Left lobe of liver (tissue), 2 donors: ENCODE measurements around the gene SFSWAP. TPM values are rescaled to one million over a fixed set of nuclear protein-coding genes. Genes with fewer than 3 reads are reported as not detected.
"Not testable (repeated sequence)": the region's sequence is repeated elsewhere in the genome, so short reads cannot be mapped to it uniquely, and the experiment has no call there.

ENCODE experiments used
- ATAC-seq: fragments of 200-7000 bp; cut with Tn5 transposase; one replicate; pipeline ENCODE4 v1.9.1; 2020; ENCODE audit warnings: mild to moderate bottlenecking, moderate library complexity
- DNase-seq: peaks from one replicate; pipeline ENCODE4 v3.0.0-alpha.2; 2020; ENCODE audit warnings: low spot score
- total RNA-seq: library from RNA; stranded (reverse); gene quantifications from one replicate; pipeline ENCODE4 v1.2.1, GENCODE V29; 2021
- donor health status: DM: no; HTN: no; CAD: no; lungs with moderate emphysema.
- donor health status: DM: no; HTN: yes; CAD: no.

The SFSWAP gene
- total RNA-seq: 15.7 TPM

DNA sequence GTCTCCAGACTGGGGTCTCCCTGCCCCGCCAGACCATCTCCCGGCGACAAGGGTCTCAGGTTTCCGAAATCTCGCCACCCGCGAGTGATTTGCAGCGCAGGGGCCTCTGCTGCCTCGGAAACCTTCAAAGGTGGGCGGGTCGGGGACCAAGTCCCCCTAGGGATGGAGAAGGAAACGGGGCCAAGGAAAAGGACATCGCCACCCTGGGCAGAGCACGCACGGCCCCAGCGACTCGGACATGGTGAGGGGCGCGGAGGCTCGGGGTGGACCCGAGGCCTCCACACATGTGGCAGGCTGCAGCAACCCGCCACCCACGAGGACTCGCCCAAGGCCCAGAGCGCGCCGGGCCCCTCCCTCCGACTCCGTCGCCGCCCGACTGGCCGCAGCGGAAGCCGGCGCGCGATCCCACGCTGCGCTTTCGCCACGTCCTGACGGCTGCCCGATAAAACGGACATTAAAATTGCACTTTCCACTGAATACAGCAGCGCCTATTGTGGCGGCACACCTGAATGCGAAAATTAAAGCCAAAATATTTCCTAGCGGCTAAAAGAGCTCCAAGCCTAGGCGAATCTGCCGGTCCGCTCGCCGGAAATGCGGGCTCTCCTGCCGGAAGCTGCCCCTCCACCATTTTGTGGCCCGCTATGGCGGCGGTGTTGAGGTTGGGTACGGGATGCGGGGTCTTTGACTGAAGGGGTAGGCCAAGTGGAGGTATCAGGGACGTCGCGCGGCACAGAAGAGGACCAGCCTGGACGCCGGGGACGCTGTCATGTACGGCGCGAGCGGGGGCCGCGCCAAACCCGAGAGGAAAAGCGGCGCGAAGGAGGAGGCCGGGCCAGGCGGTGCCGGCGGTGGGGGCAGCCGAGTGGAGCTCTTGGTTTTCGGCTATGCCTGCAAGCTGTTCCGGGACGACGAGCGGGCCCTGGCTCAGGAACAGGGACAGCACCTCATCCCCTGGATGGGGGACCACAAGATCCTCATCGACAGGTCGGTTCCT lies at the start of gene SFSWAP:
SFSWAP (plus strand) TSS at position 627 of the 994 bp plus-strand sequence; CDS start at position 767, 140 bp downstream.
- DNase-seq: peak; percentile 82
- ATAC-seq: peak; percentile 96

DNA sequence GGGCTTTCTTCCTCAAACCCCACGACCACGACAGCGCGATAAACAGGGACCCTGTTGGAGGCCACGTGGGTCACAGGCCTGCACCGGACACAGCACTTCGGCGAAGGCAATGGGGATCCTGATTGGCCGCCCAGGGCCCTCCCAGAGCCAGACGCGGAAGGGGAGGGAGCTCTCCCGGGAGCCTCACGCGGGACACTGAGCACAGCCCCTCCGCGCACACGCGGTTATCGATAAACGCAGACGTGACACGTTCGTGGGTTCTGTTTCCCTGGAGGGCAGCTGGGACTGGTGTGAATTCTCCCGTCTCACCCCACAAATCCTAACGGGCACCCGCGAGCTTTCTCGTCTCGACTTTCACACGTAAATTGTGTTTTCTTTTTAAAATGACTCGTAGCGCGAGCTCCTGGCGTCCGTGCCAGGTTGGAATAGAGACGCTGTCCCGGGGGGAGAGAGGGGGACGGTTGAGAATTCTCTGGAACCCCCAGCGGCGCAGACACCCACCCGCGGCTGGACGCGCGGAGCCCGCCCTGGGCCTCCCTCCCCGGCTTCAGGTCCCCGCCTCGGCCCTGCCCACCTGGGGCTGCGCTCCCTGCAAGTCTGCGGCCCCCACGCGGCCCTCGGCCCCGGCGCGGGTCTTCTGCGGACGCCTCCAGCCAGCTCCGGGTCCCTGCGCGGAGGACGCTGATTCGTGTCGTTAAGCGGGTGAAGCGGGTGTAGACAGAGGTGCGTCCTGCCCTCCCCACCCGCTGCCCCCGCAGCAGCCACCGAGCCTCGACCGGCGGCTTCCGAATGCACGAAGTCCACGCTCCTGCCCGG lies 49.5 kb upstream of the SFSWAP start:
- not testable (repeated sequence) for DNase-seq
- ATAC-seq: peak; percentile 20

DNA sequence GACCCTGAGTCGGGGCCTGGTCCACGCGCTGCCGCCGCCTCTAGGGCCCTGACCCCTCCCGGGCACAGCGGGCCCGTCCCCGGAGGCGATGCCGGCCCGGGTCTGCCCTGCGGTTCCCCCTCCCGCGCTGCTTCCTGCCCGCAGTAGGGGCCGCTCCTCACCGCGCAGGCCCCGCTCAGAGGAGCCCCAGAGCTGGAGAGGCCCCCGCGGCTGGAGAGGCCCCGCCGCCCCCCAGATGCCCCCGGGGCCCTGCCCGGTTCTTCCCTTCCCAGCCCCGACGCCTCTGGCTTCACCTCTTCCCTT lies 49.0 kb upstream of the SFSWAP start:
- peak; percentile 18 for ATAC-seq
- not testable (repeated sequence) for DNase-seq

DNA sequence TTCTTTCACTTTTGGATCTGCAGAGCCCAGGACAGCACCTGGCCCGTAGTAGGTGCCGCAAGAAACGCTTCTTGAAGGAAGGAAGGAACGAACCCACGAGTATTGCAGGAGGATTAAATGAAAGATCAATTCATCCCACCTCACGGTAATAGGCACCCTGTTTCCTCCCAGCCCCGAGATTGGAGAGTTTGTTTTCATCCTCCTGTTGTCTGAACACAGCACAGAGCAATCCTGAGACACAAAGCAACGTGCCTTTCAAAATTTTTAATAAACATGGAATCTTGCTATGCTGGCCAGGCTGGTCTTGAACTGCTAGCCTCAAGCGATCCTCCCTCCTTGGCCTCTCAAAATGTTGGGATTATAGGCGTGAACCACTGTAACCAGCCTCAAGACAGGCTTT lies 48.5 kb upstream of the SFSWAP start:
- not testable (repeated sequence) for ATAC-seq, DNase-seq

DNA sequence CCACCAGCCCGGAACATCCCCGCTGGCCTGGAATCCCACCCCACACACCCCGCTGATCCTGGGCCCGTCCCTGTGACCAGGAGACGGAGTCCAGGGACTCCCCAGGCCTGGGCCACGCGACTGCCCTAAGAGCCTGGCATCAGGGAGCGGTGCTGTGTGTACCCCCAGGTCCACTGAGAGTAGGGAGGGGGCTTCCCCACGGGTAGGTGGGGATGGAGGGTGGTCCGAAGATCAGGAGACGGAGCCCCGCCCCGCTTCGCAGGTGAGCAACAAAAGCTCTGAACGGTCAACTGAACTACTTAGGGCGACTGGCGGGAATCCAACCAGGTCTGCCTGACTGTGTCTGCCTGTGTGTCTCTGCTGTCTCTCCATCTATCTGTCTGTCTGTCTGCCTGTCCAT lies 45.2 kb upstream of the SFSWAP start:
- ATAC-seq, DNase-seq: not testable (repeated sequence)

DNA sequence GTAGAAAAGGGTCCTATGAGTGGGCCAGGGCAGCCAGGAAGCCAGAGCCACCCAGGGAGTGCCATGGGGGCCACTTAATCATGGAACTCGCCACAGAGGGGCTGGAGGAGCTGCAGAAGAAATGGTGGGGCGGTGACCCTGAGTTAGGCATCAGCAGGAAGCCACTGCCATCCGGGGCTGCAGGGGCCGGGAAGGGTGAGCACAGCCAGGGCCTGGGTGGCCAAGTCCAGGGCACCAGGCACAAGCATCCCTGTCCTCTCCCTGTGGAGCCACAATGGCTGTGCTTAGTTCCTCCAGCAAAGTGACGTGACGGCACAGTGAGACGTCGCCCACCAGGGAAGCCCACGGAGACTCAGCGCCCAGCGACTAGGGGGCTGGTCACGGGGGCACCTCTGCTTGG lies 44.4 kb upstream of the SFSWAP start:
- ATAC-seq: not testable (repeated sequence)

DNA sequence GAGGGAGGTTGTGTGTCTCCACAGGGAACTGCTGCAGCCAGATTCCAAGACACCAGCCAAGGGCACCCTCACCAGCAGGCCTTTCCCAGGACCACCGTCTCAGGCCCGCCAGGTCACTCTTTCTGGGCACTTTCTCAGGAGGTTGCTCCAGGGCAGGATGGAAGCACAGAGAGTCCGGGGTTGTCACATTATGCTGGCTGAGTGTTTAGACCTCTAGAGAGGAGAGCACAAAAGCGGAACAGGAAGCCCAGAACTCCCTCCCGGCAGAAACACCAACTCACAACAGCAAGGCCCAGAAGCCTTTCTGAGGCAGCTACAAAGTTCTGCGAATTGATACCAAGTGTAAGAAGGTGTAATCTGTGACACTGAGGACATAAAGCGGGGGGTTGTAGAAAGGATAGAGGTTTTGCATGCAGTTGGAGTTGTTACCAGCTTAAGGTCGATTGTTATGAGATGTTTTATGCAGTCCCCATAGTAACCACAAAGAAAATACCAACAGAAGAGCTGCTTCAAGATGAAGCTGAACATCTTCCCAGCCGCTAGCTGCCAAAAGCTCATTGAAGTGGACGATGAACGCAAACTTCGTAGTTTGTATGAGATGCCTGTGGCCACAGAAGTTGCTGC lies 43.8 kb upstream of the SFSWAP start:
- ATAC-seq, DNase-seq: not testable (repeated sequence)

More for the DNA sequence above, 44.4 kb upstream of the SFSWAP start:
- not testable (repeated sequence) for DNase-seq

DNA sequence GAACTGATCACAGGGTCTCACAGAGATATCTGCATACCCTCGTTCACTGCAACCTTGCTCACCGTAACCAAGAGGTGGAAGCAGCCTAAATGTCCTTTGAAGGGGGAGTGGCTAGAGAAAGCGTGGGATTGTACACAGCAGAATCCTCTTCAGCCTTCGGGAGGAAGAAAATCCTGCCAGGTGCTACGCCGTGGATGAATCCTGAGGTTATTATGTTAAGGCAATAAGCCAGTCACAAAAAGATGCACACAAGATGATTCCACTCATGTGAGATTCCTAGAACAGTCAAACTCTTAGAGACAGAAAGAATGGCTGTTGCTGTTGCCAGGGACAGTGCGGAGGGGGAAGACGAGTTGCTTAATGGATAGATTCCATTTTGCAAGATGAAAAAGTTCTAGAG lies 39.6 kb upstream of the SFSWAP start:
- DNase-seq: no peak
- no peak for ATAC-seq

DNA sequence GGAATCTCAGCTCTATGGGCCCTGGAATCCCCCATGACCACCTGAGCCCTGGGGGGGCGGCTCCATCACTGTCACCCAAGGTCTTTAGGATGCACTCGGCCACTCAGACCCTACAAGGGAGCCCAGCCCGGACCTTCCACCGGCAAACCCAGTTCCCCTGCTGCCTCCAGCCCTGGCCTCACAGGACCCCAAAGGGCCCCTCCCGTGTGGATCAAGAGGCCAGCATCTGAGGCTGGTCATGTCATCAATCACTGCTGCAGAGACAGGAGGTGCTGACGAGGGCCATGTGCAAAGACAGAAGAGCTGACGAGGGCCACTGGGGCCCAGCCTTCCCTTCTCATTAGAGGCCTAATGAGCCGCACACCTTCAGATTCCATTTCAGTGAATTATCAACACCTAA lies 39.0 kb upstream of the SFSWAP start:
- no peak for ATAC-seq
- no peak for DNase-seq

DNA sequence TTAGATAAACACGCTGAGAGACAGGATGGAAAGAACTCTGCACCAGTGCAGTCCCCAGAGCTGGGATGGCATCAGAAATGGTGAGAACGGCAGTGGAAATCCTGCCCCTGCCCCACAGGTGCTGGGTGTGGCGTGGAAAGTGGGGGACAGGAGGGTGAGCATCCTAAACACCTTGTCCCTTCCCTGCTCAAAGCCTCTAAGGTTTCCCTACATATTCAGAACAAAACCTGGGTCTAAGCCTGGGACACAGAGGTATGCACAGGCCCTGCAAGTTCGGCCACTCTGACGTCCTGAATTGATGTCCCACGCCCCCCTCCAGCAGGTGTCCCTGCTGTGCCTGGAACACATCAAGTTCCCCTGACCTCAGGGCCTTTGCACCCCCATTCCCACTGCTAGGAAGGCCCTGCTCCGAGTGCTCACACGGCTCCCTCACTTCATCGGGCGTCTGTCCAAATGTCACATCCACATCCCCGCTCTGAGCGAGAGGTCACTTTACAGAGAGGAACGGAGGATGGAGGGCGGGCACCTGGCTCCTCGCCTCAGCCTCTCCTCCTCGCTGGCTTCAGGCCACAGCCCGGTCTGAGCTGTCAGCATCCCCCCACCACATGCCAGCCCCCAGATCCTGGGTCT lies 38.5 kb upstream of the SFSWAP start:
- no peak for ATAC-seq
- DNase-seq: no peak

DNA sequence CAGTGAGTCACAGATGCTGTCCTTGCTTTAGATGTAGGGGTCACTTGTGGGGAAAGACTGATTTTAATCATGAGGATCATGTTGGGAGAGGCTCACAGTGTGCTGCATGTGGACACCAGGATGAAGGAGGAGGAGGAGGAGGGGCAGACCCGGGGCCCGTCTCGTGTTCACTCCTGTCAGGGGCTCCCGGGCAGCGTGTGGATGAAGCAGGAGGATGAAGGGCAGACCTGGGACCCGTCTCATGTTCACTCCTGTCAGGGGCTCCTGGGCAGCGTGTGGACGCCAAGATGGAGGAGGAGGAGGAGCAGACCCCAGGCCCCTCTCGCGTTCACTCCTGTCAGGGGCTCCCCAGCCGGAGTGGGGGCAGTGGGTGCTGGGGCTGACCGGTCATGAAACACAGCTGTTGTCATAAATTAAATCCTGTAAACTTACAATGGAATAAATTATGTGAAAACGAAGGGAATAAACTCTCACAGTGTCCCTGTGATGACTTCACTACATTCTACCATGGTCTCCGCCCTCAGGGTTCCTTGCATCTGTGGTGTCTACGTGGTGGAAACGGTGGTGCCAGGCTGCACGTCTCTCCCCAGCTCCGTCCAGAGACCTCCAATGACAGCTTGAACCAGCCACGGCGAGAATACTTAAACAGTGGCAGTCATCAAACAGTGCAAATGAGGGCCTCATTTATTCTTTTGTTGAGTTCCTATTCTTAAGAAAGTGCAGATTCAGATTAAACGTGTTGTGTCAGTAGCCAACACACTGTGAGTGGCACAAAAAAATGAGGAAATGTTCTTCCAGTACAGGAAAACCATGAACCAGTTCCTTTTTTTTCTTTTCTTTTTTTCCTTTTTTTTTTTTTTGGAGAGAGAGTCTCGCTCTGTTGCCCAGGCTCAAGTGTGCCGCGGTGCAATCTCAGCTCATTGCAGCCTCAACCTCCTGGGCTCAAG lies 37.7 kb upstream of the SFSWAP start:
- ATAC-seq: no peak

DNA sequence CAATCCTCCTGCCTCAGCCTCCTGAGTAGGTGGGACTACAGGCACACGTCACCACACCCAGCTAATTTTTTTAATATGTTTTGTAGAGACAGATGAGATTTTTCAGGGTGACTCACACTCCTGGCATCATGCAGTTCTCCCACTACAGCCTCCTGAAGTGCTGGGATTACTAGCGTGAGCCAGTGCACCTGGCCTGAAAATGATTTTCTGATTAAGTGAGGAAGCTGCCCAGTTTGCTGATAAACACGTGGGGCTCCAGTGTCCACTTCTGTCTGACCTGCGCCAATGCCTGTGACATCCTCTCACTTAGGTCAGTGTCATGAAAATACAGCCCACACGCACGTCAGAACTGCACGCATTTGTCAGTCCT lies 37.0 kb upstream of the SFSWAP start:
- no peak for ATAC-seq
- DNase-seq: no peak

More for the DNA sequence above, 37.7 kb upstream of the SFSWAP start:
- no peak for DNase-seq

DNA sequence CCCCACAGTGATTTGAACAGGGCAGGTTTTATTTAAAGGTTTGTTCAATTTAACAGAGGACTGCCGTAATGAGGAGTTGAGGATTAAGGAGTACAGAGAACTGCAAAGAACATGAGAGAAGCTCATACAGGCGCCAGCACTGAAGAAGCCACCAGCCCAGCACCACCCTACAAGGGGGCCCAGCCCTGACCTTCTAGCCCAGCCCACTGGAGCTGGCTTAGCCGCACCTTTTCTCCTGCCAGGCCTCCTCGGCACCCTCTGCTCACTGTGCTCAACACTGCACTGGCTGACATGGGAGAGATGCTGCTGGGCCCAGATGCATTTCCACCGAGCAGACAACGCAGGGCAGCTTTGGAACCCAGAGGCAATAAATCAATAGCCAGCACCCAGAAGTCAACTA lies 36.5 kb upstream of the SFSWAP start:
- ATAC-seq (no peak), DNase-seq (no peak)

DNA sequence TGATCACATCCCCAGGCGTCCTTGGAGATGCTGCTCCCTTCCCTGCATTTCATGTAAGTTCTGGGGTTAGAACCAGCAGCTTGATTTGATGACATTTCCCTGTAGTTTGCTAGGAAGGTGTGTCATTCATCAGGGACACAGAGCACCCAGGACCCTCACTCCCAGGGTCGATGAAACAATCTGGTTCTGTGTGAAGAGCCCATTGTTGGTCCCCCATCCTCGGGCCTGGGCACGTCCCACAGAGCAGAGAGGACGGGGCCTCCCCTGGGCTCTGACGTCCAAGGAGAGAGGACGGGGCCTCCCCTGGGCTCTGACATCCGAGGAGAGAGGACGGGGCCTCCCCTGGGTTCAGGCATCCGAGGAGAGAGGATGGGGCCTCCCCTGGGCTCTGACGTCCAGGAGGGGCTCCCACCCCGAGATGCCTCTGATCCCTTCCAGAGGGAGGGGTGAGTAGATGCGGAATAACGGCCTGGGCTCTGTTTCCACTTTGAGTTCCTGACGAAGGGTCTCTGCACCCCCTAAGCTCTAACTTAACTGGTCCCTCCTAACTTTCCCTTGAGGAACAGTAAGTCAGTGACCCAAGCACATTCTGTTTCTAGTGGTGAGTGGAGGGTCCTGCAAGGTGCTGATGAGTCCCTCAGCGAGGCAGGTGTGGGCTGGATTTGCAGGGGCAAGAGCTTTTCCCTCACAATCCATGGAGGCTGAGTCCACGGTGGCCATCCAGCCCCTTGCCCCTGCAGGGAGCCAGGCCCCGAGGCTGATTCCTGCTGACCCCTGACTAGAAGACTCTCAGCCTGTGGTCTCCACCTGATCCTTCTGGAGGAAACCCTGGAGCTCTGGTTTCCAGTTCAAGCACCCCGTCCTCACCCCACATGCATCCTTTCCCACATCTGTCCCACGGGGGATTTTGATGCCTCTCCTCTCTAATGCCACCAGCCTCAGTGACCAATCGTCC lies 35.5 kb upstream of the SFSWAP start:
- DNase-seq: no peak

DNA sequence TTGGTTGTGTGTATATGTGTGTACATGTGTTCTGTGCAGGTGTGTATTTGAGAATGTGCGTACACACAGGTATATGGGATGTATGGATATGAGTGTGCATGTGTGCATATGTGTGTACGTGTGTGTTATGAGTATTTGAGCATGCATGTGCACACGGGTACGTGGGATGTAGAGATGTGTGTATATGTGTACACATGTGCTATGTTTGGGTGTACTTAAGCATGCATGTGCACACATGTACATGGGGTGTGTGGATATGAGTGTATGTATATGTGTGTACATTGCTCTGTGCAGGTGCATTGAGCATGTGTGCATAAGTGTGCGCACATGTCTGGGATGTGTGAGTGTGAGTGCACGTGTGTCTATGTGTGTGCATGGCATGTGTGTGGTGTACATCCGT lies 34.3 kb upstream of the SFSWAP start:
- ATAC-seq: no peak
- DNase-seq: peak; percentile 1

More for the DNA sequence above, 35.5 kb upstream of the SFSWAP start:
- no peak for ATAC-seq

DNA sequence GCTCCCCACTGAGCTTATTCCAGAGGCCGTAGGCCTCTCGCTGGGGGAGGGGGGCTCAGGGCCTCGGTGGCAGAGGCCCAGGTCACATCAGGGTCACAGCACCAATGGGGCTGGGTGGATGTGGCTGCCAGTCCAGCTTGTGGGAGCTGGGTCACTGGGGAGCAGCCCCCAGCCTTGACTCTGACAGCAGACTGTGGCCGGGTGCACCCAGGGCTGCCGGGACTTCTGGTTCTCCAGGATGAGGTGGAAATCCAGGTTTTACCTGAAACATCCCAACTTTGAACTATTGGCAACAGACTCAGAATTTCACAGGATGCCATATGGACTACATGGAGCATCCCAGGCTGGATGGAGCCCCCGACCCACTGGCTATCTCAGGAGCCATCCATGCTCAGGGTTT lies 33.8 kb upstream of the SFSWAP start:
- peak; percentile 21 for DNase-seq
- not testable (repeated sequence) for ATAC-seq

DNA sequence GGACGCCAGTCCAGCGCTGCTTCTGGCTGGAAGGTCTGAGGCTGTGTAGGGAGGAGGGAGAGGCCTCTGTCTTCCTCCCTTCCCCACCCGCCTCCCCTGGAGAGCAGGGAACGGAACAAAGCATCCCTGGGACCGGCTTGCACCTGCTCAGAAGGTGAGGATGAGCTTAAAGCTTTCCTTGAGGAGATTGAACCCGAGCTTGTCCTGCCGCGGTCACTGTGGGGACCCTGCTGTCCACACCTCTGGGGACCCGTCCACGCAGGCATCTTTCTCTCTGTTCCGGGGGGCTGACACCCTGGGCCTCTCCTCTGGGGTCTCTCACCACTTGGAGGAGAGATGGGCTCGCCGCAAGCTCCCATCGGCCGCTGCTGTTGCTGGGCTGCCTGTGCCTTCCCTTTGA lies 33.2 kb upstream of the SFSWAP start:
- ATAC-seq (no peak), DNase-seq (peak; percentile 31)

DNA sequence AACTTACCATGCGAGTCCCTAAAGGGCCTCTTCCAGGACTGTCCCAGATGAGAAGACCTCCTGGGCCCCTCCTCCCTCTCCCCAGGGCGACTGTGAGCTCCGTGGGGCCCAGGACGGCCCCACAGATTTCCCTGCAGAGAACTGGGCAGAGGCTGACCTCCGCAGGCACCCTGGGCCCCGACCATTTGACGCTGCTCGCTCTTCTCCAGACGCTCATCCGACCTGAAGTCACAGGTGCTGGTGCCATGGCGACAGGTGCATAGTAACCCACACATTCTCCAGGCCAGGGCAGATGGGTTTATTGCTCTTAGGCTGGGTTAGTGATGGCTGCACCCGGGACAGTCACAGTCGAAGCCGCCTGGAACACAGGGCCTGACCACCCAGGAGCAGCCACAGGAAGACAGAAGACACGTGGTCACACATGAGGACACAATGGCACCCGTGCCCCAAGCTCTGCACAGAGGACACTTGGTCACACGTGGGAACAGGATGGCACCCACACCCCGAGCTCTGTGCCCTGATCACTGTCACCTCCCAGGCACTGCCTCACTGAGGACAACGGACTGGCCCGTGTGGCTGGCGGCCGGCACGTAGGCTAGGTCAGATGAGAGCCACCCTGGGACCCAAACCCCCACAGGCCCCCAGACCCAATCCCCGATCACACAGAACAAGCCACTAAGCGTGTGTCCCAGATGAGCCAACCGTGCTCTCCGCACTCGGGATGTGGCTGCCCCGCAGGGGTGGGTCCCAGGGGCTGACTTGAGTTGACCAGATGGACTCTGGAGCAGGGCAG lies 32.3 kb upstream of the SFSWAP start:
- DNase-seq: peak; percentile 33

More for the DNA sequence above, 32.3 kb upstream of the SFSWAP start:
- not testable (repeated sequence) for ATAC-seq
